ENCODE data around the gene CSNK1G2.

CSNK1G2 gene

GRCh38 chr19:1944088-1944915 is 3.3 kb downstream of the CSNK1G2 start:
- DNase-seq (ENCODE audit: low read depth) = no peak

GRCh38 chr19:1944916-1945561 is 4.1 kb downstream of the CSNK1G2 start:
- no peak for DNase-seq (ENCODE audit: low read depth)

- DNase-seq (ENCODE audit: low read depth) = no peak
Measured at GRCh38 chr19:1945899-1946298, 4.9 kb downstream of the CSNK1G2 start.

- DNase-seq (ENCODE audit: low read depth) = no peak
Measured at GRCh38 chr19:1947651-1948209, 6.8 kb downstream of the CSNK1G2 start.

- no peak for DNase-seq (ENCODE audit: low read depth)
Measured at GRCh38 chr19:1949304-1950101, 8.5 kb downstream of the CSNK1G2 start.

- no peak for DNase-seq (ENCODE audit: low read depth)
Measured at GRCh38 chr19:1950640-1951039, 9.7 kb downstream of the CSNK1G2 start.

GRCh38 chr19:1952635-1953034 is 11.7 kb downstream of the CSNK1G2 start:
- DNase-seq (ENCODE audit: low read depth) = no peak

- DNase-seq (ENCODE audit: low read depth) = no peak
Measured at GRCh38 chr19:1953037-1953436, 12.1 kb downstream of the CSNK1G2 start.

- DNase-seq (ENCODE audit: low read depth) = no peak
Measured at GRCh38 chr19:1953441-1954094, 12.6 kb downstream of the CSNK1G2 start.

- DNase-seq (ENCODE audit: low read depth) = no peak
Measured at GRCh38 chr19:1954532-1954933, 13.6 kb downstream of the CSNK1G2 start.

- no peak for DNase-seq (ENCODE audit: low read depth)
Measured at GRCh38 chr19:1955171-1956121, 14.5 kb downstream of the CSNK1G2 start.

- no peak for DNase-seq (ENCODE audit: low read depth)
Measured at GRCh38 chr19:1956122-1956494, 15.1 kb downstream of the CSNK1G2 start.

GRCh38 chr19:1956868-1957492 is 16.0 kb downstream of the CSNK1G2 start:
- no peak for DNase-seq (ENCODE audit: low read depth)

GRCh38 chr19:1957562-1958248 is 16.7 kb downstream of the CSNK1G2 start:
- DNase-seq (ENCODE audit: low read depth) = no peak

- DNase-seq (ENCODE audit: low read depth) = no peak
Measured at GRCh38 chr19:1959928-1960589, 19.1 kb downstream of the CSNK1G2 start.

- DNase-seq (ENCODE audit: low read depth) = no peak
Measured at GRCh38 chr19:1961000-1961883, 20.3 kb downstream of the CSNK1G2 start.

GRCh38 chr19:1962674-1963073 is 21.7 kb downstream of the CSNK1G2 start:
- no peak for DNase-seq (ENCODE audit: low read depth)

- DNase-seq (ENCODE audit: low read depth) = no peak
Measured at GRCh38 chr19:1967087-1967608, 26.2 kb downstream of the CSNK1G2 start.
